ENCODE results near the gene PKP1.

The PKP1 gene

GRCh38 chr1:201321826-201322390 is 38.6 kb downstream of the PKP1 start:
- Histone ChIP-seq H2AFZ (ENCODE audit: low read depth, low read length) (no peak overlapping the region), H3K4me2 (ENCODE audit: insufficient read depth, low read length) (no peak overlapping the region)
- ATAC-seq (ENCODE audit: insufficient read depth, low read depth), result no peak

GRCh38 chr1:201322653-201323510 is 39.6 kb downstream of the PKP1 start:
- H2AFZ ChIP-seq (ENCODE audit: low read depth, low read length), result no peak overlapping the region
- no peaks in the 10 kb centered on the region for H3K9me3 ChIP-seq (ENCODE audit: insufficient read depth, low read length, severe bottlenecking)
- H3K79me2 ChIP-seq (ENCODE audit: insufficient read depth, low read length), result no peaks in the 10 kb centered on the region
- no peaks in the 10 kb centered on the region for H4K20me1 ChIP-seq (ENCODE audit: insufficient read depth, low read length)
- no peaks in the 10 kb centered on the region for H3K27me3 ChIP-seq (ENCODE audit: insufficient read depth, low read length, poor library complexity)
- no peak overlapping the region for H3K4me2 ChIP-seq (ENCODE audit: insufficient read depth, low read length)
- no peaks in the 10 kb centered on the region for H3K4me1 ChIP-seq (ENCODE audit: insufficient read depth, low read length)
- DNase-seq (no peak), ATAC-seq (ENCODE audit: insufficient read depth, low read depth) (no peak)
- no peak overlapping the region for H3K4me3 ChIP-seq (ENCODE audit: low read depth in 1 of 2, low read length in 2 of 2)
- no peak overlapping the region for H3K9ac ChIP-seq (ENCODE audit: low read depth, low read length)
- TF ChIP-seq CTCF (IDR thresholded peaks at IDR 0.05; ENCODE audit: borderline replicate concordance, extremely low read depth, low read length, poor library complexity, severe bottlenecking), result no peak
- no peak for TF ChIP-seq EZH2 (IDR thresholded peaks at IDR 0.05; ENCODE audit: borderline replicate concordance, low read depth, low read length, severe bottlenecking)
- H3K27ac ChIP-seq (ENCODE audit: low read length), result no peak overlapping the region
- no peaks in the 10 kb centered on the region for H3K36me3 ChIP-seq (ENCODE audit: insufficient read depth, low read length)

More at GRCh38 chr1:201321826-201322390, 38.6 kb downstream of the PKP1 start:
- H3K27ac ChIP-seq (ENCODE audit: low read length), result no peak overlapping the region
- no peaks in the 10 kb centered on the region for H3K36me3 ChIP-seq (ENCODE audit: insufficient read depth, low read length)
- H3K27me3 ChIP-seq (ENCODE audit: insufficient read depth, low read length, poor library complexity), result no peaks in the 10 kb centered on the region
- H3K9ac ChIP-seq (ENCODE audit: low read depth, low read length), result no peak overlapping the region
- no peak for DNase-seq
- H4K20me1 ChIP-seq (ENCODE audit: insufficient read depth, low read length), result no peaks in the 10 kb centered on the region
- no peak for TF ChIP-seq EZH2 (IDR thresholded peaks at IDR 0.05; ENCODE audit: borderline replicate concordance, low read depth, low read length, severe bottlenecking)
- no peak for TF ChIP-seq CTCF (IDR thresholded peaks at IDR 0.05; ENCODE audit: borderline replicate concordance, extremely low read depth, low read length, poor library complexity, severe bottlenecking)
- no peaks in the 10 kb centered on the region for H3K9me3 ChIP-seq (ENCODE audit: insufficient read depth, low read length, severe bottlenecking)
- no peak overlapping the region for H3K4me3 ChIP-seq (ENCODE audit: low read depth in 1 of 2, low read length in 2 of 2)
- H3K79me2 ChIP-seq (ENCODE audit: insufficient read depth, low read length), result no peaks in the 10 kb centered on the region
- no peaks in the 10 kb centered on the region for H3K4me1 ChIP-seq (ENCODE audit: insufficient read depth, low read length)

GRCh38 chr1:201324306-201324705 is 41.0 kb downstream of the PKP1 start:
- no peaks in the 10 kb centered on the region for H3K36me3 ChIP-seq (ENCODE audit: insufficient read depth, low read length)
- no peak for TF ChIP-seq CTCF (IDR thresholded peaks at IDR 0.05; ENCODE audit: borderline replicate concordance, extremely low read depth, low read length, poor library complexity, severe bottlenecking)
- no peak for TF ChIP-seq EZH2 (IDR thresholded peaks at IDR 0.05; ENCODE audit: borderline replicate concordance, low read depth, low read length, severe bottlenecking)
- H3K9ac ChIP-seq (ENCODE audit: low read depth, low read length), result no peak overlapping the region
- no peaks in the 10 kb centered on the region for H3K79me2 ChIP-seq (ENCODE audit: insufficient read depth, low read length)
- H3K4me1 ChIP-seq (ENCODE audit: insufficient read depth, low read length), result no peaks in the 10 kb centered on the region
- DNase-seq, result no peak
- no peak overlapping the region for H3K27ac ChIP-seq (ENCODE audit: low read length)
- H3K4me2 ChIP-seq (ENCODE audit: insufficient read depth, low read length), result no peak overlapping the region
- no peak overlapping the region for H2AFZ ChIP-seq (ENCODE audit: low read depth, low read length)
- H3K4me3 ChIP-seq (ENCODE audit: low read depth in 1 of 2, low read length in 2 of 2), result no peak overlapping the region
- H3K9me3 ChIP-seq (ENCODE audit: insufficient read depth, low read length, severe bottlenecking), result no peaks in the 10 kb centered on the region
- no peak for ATAC-seq (ENCODE audit: insufficient read depth, low read depth)
- no peaks in the 10 kb centered on the region for H4K20me1 ChIP-seq (ENCODE audit: insufficient read depth, low read length)
- H3K27me3 ChIP-seq (ENCODE audit: insufficient read depth, low read length, poor library complexity), result no peaks in the 10 kb centered on the region

Measured in DND-41 (cell line).